ENCODE measurements around the gene ADCK1.
"Not testable (repeated sequence)": the region's sequence is repeated elsewhere in the genome, so short reads cannot be mapped to it uniquely, and the experiment has no call there.

ADCK1 gene

DNA sequence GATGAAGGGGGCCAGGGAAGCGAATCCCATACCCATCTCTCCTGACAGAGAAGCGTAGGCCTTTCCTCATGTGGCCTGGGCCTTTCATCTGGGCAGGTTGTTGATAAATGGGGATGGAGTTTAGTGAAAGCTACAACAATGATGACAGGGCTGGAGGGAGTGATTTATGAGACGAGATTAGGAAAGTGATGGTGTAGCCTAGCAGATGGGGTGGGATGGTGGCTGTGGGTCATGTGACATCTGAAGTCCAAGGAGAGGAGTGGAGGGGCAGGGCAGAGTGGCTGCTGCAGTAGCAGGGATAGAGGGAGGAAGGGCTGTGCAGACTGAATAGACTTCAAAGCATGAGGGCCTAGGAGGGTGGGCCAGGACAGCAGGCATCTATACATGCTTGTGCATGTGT lies 85.5 kb downstream of the ADCK1 start:
- in situ Hi-C loops (cut with MboI; ENCODE audit: low pct_unique_long_range_greater_than_20kb, low sequenced_read_pairs, unreplicated experiment), result no loop called here
- DNase-seq (ENCODE audit: low spot score), result no peak
- TF ChIP-seq, protein P1, sequence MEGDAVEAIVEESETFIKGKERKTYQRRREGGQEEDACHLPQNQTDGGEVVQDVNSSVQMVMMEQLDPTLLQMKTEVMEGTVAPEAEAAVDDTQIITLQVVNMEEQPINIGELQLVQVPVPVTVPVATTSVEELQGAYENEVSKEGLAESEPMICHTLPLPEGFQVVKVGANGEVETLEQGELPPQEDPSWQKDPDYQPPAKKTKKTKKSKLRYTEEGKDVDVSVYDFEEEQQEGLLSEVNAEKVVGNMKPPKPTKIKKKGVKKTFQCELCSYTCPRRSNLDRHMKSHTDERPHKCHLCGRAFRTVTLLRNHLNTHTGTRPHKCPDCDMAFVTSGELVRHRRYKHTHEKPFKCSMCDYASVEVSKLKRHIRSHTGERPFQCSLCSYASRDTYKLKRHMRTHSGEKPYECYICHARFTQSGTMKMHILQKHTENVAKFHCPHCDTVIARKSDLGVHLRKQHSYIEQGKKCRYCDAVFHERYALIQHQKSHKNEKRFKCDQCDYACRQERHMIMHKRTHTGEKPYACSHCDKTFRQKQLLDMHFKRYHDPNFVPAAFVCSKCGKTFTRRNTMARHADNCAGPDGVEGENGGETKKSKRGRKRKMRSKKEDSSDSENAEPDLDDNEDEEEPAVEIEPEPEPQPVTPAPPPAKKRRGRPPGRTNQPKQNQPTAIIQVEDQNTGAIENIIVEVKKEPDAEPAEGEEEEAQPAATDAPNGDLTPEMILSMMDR (IDR thresholded peaks at IDR 0.05; ENCODE audit: extremely low read depth, insufficient read depth, missing control alignments), result no peak

DNA sequence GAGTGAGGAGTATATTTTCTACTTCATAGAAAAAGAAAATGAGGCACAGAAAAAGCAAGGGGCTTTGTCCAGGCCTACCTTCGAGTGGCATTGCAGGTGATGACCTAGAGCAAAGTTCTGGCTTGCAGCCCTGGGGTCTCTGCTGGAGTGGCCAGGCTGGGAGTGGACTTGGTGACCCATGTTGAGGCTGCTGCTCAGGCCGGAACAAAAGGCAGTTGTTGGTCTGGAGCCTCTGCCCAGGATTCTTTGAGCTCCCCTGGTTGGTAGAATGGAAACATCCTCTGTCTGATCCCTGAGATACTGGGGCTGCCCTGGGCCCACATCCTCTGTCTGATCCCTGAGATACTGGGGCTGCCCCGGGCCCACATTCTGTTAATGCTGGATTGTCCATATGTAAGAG lies 86.1 kb downstream of the ADCK1 start:
- in situ Hi-C loops (cut with MboI; ENCODE audit: low pct_unique_long_range_greater_than_20kb, low sequenced_read_pairs, unreplicated experiment), result no loop called here
- TF ChIP-seq, protein P1 (IDR thresholded peaks at IDR 0.05; ENCODE audit: extremely low read depth, insufficient read depth, missing control alignments), result no peak
- no peak for DNase-seq (ENCODE audit: low spot score)

DNA sequence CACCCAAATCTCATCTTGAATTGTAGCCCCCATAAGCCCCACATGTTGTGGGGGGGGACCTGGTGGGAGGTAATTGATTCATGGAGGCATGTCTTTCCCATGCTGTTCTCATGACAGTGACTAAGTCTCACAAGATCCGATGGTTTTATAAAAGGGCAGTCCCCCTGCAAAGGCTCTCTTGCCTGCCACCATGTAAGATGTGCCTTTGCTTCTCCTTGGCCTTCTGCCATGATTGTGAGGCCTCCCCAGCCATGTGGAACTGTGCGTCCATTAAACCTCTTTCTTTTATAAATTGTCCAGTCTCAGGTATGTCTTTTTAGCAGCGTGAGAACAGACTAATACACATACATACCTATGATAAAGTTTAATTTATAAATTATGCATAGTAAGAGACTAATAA lies 89.0 kb downstream of the ADCK1 start:
- in situ Hi-C loops (cut with MboI; ENCODE audit: low pct_unique_long_range_greater_than_20kb, low sequenced_read_pairs, unreplicated experiment); DNase-seq (ENCODE audit: low spot score): not testable (repeated sequence)

DNA sequence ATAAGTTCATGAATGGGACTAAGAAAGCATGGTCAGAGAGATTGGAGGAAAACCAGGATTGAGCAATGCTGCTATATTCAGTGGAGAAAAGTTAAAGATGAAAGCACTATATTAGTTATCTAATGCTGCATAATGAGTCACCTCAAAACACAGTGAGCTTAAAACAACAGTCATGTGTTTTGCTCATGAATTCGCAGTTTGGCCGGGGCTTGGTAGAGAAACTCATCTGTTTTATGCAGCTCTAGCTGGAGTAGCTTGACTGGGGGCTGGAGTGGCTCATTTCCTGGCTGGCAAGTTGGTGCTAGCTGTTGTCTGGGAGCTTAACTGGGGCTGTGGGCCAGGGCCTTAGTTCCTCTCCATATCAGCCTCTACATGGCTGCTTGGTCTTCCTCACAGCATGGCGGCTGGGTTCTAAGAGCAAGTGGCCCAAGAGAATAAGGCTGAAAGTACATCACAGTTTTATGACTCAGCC lies 90.1 kb downstream of the ADCK1 start:
- TF ChIP-seq, protein P1 (IDR thresholded peaks at IDR 0.05; ENCODE audit: extremely low read depth, insufficient read depth, missing control alignments), result no peak
- in situ Hi-C loops (cut with MboI; ENCODE audit: low pct_unique_long_range_greater_than_20kb, low sequenced_read_pairs, unreplicated experiment), result no loop called here
- no peak for DNase-seq (ENCODE audit: low spot score)

DNA sequence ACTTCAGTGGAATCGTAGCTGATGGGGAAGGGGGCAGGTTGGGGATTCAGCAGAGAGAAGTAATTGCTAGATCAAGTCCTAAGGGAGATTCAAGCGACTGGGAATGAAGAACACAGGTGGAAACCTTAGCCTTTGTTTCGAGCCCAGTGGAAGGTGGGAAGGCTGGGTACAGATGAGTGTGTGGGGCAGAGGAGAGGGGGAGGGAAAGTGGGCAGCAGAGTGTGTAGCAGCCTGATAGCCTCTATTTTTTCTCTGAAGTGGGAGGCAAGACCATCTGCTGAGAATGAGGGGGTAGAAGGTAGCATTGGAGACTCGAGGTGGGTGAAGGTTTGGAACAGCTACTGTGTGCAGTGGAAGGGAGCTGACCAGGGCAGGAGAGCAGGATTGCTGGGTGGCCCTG lies 91.0 kb downstream of the ADCK1 start:
- no peak for DNase-seq (ENCODE audit: low spot score)
- TF ChIP-seq, protein P1 (IDR thresholded peaks at IDR 0.05; ENCODE audit: extremely low read depth, insufficient read depth, missing control alignments), result no peak
- in situ Hi-C loops (cut with MboI; ENCODE audit: low pct_unique_long_range_greater_than_20kb, low sequenced_read_pairs, unreplicated experiment), result no loop called here

DNA sequence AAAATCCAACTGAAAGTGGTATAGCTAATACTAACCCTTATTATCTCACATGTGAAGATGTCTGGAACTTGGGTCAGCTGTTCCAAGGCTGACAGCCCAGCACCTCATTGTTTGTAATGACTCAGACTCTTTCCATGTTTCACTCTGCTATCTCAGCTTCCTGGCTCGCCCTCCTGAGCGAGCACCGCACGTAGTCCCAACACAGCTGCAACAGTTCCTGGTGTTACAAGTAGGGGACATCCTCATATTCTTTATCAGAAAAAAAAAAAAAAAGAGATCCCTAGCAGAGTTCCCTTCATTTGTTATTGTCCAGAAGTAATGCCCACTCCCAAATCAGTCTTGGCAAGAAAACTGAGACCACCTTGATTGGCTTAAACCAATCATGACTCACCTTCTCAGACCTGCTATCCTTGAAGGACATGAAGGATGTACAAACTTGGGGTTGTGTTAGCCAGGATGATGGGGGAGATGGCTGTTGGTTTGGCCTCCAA lies 92.5 kb downstream of the ADCK1 start:
- in situ Hi-C loops (cut with MboI; ENCODE audit: low pct_unique_long_range_greater_than_20kb, low sequenced_read_pairs, unreplicated experiment), result no loop called here
- TF ChIP-seq, protein P1 (IDR thresholded peaks at IDR 0.05; ENCODE audit: extremely low read depth, insufficient read depth, missing control alignments), result no peak

DNA sequence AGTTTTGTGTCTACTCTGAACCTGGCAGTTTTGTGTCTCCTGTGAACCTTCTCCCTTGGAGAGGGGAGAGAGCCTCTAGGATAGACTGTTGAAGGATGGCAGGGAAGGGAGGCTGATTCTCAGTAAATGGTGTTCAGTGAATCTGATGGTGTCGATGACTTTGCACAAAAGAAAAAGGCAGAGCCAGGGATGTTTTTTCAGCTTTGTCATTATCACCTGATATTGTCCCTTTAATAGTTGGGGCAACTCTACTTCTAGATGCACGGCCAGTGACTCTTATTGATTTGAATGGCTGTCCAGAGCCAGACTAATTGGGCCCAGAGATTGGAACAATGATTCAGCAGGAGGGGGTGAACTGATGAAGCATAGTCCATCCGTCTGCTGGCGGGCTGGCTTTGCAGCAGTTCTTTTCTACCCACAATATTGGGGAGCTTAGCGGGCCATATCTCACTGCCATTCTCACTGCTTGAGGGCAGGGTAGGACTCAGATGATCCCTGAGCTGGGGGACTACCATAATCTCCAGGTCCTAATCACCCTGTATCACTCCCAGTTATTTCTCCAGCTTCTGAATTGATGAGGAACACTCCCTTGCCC lies 93.1 kb downstream of the ADCK1 start:
- in situ Hi-C loops (cut with MboI; ENCODE audit: low pct_unique_long_range_greater_than_20kb, low sequenced_read_pairs, unreplicated experiment), result no loop called here
- TF ChIP-seq, protein P1 (IDR thresholded peaks at IDR 0.05; ENCODE audit: extremely low read depth, insufficient read depth, missing control alignments), result no peak
- no peak for DNase-seq (ENCODE audit: low spot score)

More for the DNA sequence above, 92.5 kb downstream of the ADCK1 start:
- DNase-seq (ENCODE audit: low spot score), result no peak
